Sigmoid colon (tissue), 7 donors: ENCODE measurements around the gene UBN1. TPM values are rescaled to one million over a fixed set of nuclear protein-coding genes. Genes with fewer than 3 reads are reported as not detected.

Source experiments
- DNase-seq: peaks from one replicate; pipeline ENCODE4 v3.0.0-alpha.2; 2019
- H3K27ac ChIP-seq, 4 donors: fragments of 200-600 bp; sonication (generic); one replicate each; pipeline ENCODE4 v1.5.1; 2016 to 2019; ENCODE audit warnings: mild to moderate bottlenecking in 1 of 4
- H3K27me3 ChIP-seq, 3 donors: fragments of 200-600 bp; sonication (generic); one replicate each; pipeline ENCODE4 v1.5.1; 2019; ENCODE audit warnings: mild to moderate bottlenecking in 1 of 3
- H3K36me3 ChIP-seq, 4 donors: fragments of 200-600 bp; sonication (generic); one replicate each; pipeline ENCODE4 v1.5.1; 2016 to 2019
- H3K4me1 ChIP-seq, 4 donors: fragments of 200-600 bp; sonication (generic); one replicate each; pipeline ENCODE4 v1.5.1; 2017 to 2019
- H3K4me3 ChIP-seq, 4 donors: fragments of 200-600 bp; sonication (generic); one replicate each; pipeline ENCODE4 v1.5.1; 2017 to 2019; ENCODE audit warnings: mild to moderate bottlenecking in 2 of 4, moderate library complexity in 1 of 4
- H3K9me3 ChIP-seq, 4 donors: fragments of 200-600 bp in 3 of 4; sonication (generic) in 3 of 4; one replicate each; pipeline versions ENCODE4 v1.5.1 to v1.6.1; 2013 to 2019
- EP300 ChIP-seq, 4 donors: sonication (generic); formaldehyde crosslinking; IDR thresholded peaks; one replicate each; pipeline ENCODE4 v1.6.1; 2017; ENCODE audit warnings: antibody characterized with exemption in 4 of 4
- POLR2A ChIP-seq, 2 donors: fragments of 450-650 bp; IDR thresholded peaks; one replicate each; pipeline ENCODE4 v1.6.1; 2016; ENCODE audit warnings: antibody characterized with exemption in 2 of 2, mild to moderate bottlenecking in 2 of 2, moderate library complexity in 2 of 2
- POLR2AphosphoS5 ChIP-seq, 4 donors: sonication (generic); formaldehyde crosslinking; IDR thresholded peaks; one replicate each; pipeline ENCODE4 v1.6.1; 2017; ENCODE audit warnings: antibody characterized with exemption in 4 of 4
- WGBS, 2 donors: extraction: QIAGEN DNeasy Blood & Tissue Kit; methylation state at CpG; one replicate each; pipeline ENCODE4 v1.1.7; 2013; 5-methylcytosine and 5-hydroxymethylcytosine counted together
- intact Hi-C: fragments of 100-400 bp; cut with DNase I; formaldehyde crosslinking; loops from one replicate; pipeline ENCODE4 v1.15.1; 2023
- polyA plus RNA-seq, 3 donors: library from polyadenylated mRNA; stranded (reverse); fragments of 200-250 nt; gene quantifications; one replicate each; pipeline ENCODE4 v1.2.3, GENCODE V29; 2013
- total RNA-seq, 4 donors: library from RNA; depleted of rRNA; stranded (reverse); fragments of >200 nt; gene quantifications; one replicate each; pipeline ENCODE4 v1.1.0, GENCODE V29; 2016
- TF ChIP-seq, protein P1 (sequence below), 4 experiments: fragments of 450-650 bp in 3 of 4; fragments of 200-600 bp in 1 of 4; IDR thresholded peaks; one replicate each; pipeline ENCODE4 v1.5.1; 2016 to 2019; ENCODE audit warnings: antibody characterized with exemption in 4 of 4, mild to moderate bottlenecking in 3 of 4, moderate library complexity in 2 of 4
- donor health status: healthy with polysubstance abuse.
- donor health status: Bipolar disorder and iron deficiency.
- donor health status: healthy.

Gene UBN1
- total and polyA plus RNA-seq, 7 donors, result 8.4 to 27.7 (median 17.8) TPM

DNA sequence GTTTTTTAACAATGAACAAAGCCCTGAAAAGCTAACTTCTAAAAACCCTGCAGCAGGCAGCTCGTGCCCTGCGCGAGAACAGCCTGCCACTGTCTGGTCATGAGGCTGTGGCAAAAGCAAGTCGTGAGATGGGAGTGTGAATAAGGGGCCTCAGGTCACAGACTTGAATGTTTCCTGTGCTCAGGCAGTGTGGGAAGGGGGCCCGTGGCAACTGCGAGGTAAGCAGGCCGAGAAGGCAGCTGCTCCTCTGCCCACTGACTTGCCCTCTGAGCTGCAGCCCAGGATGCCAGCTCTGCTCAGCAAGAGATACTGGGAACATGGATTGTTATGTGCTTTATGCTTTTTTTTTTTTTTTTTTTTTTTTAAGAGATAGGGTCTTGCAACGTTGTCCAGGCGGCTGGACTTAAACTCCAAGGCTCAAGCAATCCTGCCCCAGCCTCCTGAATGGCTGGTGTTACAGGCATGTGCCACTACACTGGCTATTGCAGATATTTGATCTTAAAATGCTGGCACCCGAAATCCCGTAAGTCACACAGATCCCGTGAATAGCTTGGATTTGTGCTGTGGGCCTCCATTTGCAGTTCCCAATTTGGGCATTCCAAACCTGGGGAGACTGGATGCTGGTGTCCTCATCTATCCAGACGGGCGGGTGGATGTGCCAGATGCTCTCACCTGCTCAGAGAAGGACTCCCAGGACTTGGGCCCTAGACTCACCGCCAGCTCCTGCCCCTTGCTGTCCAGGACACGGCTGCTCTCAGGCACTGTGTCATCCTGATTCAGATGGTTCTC is 44.0 kb downstream of the UBN1 start:
- no peak for DNase-seq
- Histone ChIP-seq H3K4me3 (no peak overlapping the region), H3K9me3 (no peaks in the 10 kb centered on the region), H3K27me3 (no peaks in the 10 kb centered on the region), H3K4me1 (peaks cover 0 to 16% (median 13%) of the 10 kb centered on the region in 4 donors), H3K27ac (no peak overlapping the region), H3K36me3 (peaks cover 2 to 44% (median 11%) of the 10 kb centered on the region in 4 donors)
- TF ChIP-seq, protein P1, sequence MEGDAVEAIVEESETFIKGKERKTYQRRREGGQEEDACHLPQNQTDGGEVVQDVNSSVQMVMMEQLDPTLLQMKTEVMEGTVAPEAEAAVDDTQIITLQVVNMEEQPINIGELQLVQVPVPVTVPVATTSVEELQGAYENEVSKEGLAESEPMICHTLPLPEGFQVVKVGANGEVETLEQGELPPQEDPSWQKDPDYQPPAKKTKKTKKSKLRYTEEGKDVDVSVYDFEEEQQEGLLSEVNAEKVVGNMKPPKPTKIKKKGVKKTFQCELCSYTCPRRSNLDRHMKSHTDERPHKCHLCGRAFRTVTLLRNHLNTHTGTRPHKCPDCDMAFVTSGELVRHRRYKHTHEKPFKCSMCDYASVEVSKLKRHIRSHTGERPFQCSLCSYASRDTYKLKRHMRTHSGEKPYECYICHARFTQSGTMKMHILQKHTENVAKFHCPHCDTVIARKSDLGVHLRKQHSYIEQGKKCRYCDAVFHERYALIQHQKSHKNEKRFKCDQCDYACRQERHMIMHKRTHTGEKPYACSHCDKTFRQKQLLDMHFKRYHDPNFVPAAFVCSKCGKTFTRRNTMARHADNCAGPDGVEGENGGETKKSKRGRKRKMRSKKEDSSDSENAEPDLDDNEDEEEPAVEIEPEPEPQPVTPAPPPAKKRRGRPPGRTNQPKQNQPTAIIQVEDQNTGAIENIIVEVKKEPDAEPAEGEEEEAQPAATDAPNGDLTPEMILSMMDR (IDR thresholded peaks at IDR 0.05), result no peak
- TF ChIP-seq EP300 (IDR thresholded peaks at IDR 0.05), result no peak
- TF ChIP-seq POLR2AphosphoS5 (IDR thresholded peaks at IDR 0.05), result no peak
- no peak for TF ChIP-seq POLR2A (IDR thresholded peaks at IDR 0.05)
- intact Hi-C loops, result no loop called here
- 91 to 92% methylated on average over 16 of the region's 16 CpGs for WGBS, 2 donors

DNA sequence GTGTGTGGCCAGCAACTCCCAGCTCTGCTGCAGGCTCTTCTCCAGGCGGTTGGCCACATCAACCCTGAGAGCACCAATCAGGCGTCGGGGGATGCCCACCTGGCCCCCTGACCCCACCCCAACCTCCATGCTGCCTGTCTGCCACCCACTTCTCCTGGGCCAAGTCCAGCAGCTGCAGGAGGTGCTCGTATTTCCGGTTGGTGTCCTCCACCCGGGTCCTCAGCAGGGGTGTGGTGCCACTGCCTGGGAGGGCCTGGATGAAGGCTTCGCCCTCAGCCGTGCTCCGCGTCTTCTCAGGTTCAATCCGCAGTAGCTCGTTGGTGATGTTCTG is 44.6 kb downstream of the UBN1 start:
- no peaks in the 10 kb centered on the region for H3K9me3 ChIP-seq
- no peak for TF ChIP-seq POLR2A (IDR thresholded peaks at IDR 0.05)
- no peak for TF ChIP-seq EP300 (IDR thresholded peaks at IDR 0.05)
- TF ChIP-seq, protein P1 (IDR thresholded peaks at IDR 0.05), result no peak
- TF ChIP-seq POLR2AphosphoS5 (IDR thresholded peaks at IDR 0.05), result no peak
- H3K27me3 ChIP-seq, result no peaks in the 10 kb centered on the region
- peaks cover 0 to 39% (median 7%) of the 10 kb centered on the region in 4 donors for H3K36me3 ChIP-seq
- intact Hi-C loops, result no loop called here
- DNase-seq, result no peak
- WGBS, 2 donors, result 72 to 80% methylated on average over 12 of the region's 12 CpGs
- no peak overlapping the region for H3K27ac ChIP-seq
- H3K4me1 ChIP-seq, result peaks cover 0 to 16% (median 13%) of the 10 kb centered on the region in 4 donors
- H3K4me3 ChIP-seq, result no peak overlapping the region

DNA sequence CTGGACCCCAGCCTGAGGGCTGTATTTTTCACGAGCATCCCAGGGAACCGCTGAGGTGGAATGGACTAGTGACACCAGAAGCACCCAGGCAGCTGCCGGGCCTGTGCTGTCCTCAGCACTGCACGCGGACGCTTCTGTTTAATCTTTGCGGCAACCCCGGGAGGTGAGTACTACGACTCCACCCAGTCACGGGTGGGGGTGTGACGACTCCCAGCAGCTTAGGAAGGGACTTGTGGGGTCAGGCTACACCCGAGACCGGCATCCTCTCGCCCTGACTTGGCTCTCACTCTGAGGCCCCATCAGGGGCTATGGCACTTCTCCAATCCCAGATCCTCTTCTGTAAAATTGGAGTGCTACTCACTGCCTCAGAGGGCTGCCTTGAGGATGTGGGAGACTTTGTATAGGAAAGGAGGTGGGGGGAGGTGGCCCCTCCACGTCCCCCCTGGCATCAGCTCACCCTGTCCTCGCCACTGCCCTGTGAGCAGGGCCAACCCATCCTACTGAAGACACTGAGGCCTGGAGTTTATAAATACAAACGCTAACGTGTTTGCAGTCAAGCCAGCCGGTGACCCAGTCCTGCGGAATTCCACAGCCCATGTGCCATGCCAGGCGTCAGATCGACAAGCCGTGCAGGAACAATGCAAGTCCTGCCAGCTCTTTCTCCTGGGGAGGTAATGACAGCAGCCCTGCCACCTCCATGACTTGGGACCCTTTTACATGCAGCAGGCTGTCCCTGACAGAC is 45.3 kb downstream of the UBN1 start:
- WGBS, 2 donors, result 57 to 72% methylated on average over 23 of the region's 23 CpGs
- Histone ChIP-seq H3K4me1 (peaks cover 0 to 16% (median 13%) of the 10 kb centered on the region in 4 donors), H3K27me3 (no peaks in the 10 kb centered on the region), H3K36me3 (peaks cover 0 to 32% (median 3%) of the 10 kb centered on the region in 4 donors), H3K4me3 (no peak overlapping the region), H3K9me3 (no peaks in the 10 kb centered on the region), H3K27ac (no peak overlapping the region)
- DNase-seq, result no peak
- no peak for TF ChIP-seq POLR2AphosphoS5 (IDR thresholded peaks at IDR 0.05)
- no peak for TF ChIP-seq EP300 (IDR thresholded peaks at IDR 0.05)
- TF ChIP-seq POLR2A (IDR thresholded peaks at IDR 0.05), result no peak
- TF ChIP-seq, protein P1 (IDR thresholded peaks at IDR 0.05), result no peak
- intact Hi-C loops, result no loop called here

DNA sequence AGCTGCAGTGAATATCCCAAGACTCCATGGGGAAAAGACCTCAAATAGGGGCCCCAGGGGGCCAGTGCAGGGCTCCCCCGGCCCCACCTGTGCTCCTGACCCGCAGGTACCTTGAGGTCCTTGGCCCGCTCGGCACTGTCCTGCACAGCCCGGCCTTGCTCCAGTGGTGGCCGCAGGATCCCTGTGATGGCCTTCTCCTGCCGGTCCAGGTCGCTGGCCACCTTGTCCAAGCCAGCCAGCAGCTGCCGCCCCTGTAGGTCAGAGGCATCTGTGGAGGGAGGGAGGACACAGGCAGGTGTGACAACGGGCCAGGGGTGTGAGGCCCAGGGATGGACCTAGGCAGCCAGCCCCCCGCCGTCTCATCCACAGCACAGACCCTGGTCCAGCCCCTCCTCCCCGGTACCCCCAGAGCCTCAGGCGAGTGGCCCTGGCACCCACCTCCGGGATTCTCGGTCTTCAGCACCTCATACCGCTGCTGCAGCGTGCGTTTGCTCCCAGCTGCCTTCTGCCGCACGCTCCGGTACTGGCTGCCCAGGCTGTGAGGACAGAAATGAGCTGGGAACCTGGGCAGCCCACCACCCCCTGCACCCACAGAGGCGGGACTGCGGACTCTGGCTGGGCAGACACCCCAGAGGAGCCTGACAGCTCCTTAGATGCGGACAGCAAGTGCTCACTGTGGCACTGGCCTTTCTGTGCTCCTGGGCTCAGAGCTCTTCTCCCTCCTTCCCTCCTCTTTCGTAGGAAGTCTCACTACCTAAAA is 46.0 kb downstream of the UBN1 start:
- TF ChIP-seq POLR2A (IDR thresholded peaks at IDR 0.05) (no peak), POLR2AphosphoS5 (IDR thresholded peaks at IDR 0.05) (no peak), EP300 (IDR thresholded peaks at IDR 0.05) (no peak)
- TF ChIP-seq, protein P1 (IDR thresholded peaks at IDR 0.05), result no peak
- WGBS, 2 donors, result 93 to 94% methylated on average over 26 of the region's 26 CpGs
- H3K4me3 ChIP-seq, result no peak overlapping the region
- no peaks in the 10 kb centered on the region for H3K9me3 ChIP-seq
- no peak for DNase-seq
- H3K36me3 ChIP-seq, result peaks cover 0 to 24% (median 0%) of the 10 kb centered on the region in 4 donors
- peaks cover 0 to 16% (median 13%) of the 10 kb centered on the region in 4 donors for H3K4me1 ChIP-seq
- no peak overlapping the region for H3K27ac ChIP-seq
- no peaks in the 10 kb centered on the region for H3K27me3 ChIP-seq
- intact Hi-C loops, result no loop called here
